Lung microvascular endothelial cell (primary cell): ENCODE results near the gene CHST6. TPM values are rescaled to one million over a fixed set of nuclear protein-coding genes. Genes with fewer than 3 reads are reported as not detected.

Experiments
- DNase-seq, 2 donors: peaks; one replicate each; pipeline versions ENCODE4 v3.0.0 to v3.0.0-alpha.2; 2010; ENCODE audit warnings: low read depth in 2 of 2
- total RNA-seq: library from RNA; depleted of rRNA; stranded (reverse); fragments of >200 nt; gene quantifications from 2 replicates; pipeline ENCODE4 v1.2.1, GENCODE V29; 2014

Gene CHST6
- total RNA-seq, 1 donor from 2014 or later: 0.99 TPM

DNA sequence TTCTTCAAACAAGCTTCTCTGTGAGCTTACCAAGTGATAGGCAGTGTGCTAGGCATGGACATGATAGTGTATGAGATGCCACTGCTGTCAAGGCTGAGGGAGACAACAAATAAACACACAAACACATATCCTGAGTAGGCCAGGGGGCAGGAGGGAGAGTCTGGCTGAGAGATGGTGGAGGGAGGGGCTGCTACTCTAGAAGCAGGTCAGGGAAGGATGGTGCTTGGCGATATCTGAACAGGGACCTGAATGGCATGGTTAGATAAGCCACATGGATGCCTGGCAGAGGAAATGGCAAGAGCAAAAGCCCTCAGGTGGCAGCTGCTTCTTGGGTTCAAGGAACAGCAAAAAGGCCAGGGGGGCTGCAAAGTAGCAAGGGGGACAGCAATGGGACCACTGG lies 8.6 kb upstream of the CHST6 start:
- DNase-seq: no peak

GRCh38 chr16:75502916-75503605 lies 7.8 kb upstream of the CHST6 start:
- DNase-seq: no peak

- peak in 1 of 2 donors; percentile 18 for DNase-seq
Measured at GRCh38 chr16:75501820-75502219, 6.6 kb upstream of the CHST6 start.

- DNase-seq: no peak
Measured at GRCh38 chr16:75501359-75501758, 6.1 kb upstream of the CHST6 start.

DNA sequence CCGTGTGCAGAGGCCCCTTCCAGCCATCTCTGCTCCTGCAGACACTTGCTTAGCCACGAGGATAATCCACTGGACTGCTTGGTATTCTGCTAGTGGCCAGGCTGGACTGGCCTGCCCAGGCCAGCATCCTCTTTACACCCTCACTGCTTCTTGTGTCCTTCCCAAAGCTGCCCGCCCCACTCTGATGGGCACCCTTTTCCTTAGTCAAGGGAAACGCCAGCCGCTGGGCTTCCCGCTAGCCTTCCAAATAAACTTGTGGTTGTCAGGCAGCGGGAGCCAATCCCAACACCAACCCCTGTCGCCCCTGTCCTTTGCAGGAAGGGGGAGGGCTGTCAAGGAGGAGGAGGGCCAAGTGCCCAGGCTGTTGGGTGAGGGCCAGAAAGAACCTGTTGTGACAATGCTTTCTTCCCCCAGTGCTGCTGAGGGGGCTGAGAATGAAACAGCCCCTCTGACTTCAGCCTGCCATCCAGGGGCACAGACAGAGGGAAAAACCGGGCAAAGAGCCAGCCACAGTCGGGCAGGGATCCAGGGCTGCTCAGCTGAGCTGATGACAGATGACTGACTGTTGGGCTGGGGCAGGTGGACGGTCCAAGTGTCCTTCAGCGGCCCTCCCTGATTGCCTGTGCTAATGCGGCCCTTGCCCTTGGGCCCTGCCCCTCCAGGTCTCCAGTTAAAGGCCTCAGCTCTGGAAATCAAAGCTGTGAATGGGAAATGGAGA lies 3.5 kb upstream of the CHST6 start:
- peak; percentile 25 to 81 for DNase-seq

DNA sequence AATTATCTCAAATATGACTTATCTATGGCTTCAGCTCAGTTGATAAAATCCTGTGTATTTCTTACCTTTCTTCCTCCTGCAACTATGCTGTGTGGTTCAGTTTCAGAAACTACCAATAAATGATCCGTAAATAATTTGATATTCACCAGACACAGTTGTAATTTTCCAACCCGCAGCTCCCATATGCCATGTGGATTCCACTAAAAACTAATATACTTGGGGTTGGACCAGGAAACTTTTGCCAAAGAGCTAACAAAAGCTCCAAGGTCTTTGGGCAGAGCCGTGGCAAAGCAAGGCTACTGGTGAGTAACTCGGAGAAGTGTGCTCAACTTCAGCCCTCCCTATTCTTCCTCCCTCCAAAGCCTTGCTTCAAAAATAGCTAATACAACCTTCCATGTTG lies 2.3 kb upstream of the CHST6 start:
- no peak for DNase-seq

DNA sequence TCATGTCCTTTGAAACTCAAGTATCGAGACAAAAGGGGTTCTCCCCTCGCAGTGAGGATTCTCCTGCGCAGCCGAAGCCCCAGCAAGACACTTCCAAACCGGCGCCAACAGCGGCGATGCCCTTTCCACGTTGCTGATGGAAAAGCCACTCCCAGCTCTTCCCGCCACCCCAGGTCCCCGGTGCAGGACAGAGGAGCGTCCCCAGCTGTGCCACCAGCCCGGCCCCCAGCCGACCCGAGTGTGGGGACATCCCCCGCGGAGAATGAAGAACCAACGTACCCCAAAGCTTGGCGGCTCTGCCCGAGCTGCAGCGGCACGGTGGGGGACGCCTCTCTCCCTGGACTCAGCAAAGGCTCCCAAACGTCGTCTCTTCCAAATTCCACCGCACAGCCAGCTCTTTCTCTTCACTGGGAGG lies 573 bp downstream of the CHST6 start:
- peak in 1 of 2 donors; percentile 12 for DNase-seq

GRCh38 chr16:75494184-75494583 lies 1.1 kb downstream of the CHST6 start:
- DNase-seq: no peak

DNA sequence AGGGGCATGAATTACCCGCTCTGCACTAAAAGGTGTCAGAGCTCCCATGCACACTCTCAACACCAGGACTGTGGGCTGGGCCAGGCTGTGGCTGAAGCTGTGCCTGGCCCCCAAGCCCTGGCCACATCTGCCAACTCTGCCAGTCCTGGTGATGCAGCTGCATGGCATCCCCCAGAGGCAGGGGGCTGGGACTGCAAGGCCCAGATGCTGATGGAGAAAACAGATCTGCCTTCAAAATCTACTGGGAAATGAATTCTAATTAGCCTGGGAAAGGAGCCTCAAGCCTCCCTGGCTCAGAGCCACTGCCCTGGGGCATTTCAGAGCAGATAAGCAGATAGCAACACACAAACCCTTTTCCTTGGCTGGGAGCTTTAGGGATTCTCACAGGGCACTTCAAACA lies 3.4 kb downstream of the CHST6 start:
- no peak for DNase-seq

- DNase-seq: no peak
Measured at GRCh38 chr16:75488322-75488721, 6.9 kb downstream of the CHST6 start.

DNA sequence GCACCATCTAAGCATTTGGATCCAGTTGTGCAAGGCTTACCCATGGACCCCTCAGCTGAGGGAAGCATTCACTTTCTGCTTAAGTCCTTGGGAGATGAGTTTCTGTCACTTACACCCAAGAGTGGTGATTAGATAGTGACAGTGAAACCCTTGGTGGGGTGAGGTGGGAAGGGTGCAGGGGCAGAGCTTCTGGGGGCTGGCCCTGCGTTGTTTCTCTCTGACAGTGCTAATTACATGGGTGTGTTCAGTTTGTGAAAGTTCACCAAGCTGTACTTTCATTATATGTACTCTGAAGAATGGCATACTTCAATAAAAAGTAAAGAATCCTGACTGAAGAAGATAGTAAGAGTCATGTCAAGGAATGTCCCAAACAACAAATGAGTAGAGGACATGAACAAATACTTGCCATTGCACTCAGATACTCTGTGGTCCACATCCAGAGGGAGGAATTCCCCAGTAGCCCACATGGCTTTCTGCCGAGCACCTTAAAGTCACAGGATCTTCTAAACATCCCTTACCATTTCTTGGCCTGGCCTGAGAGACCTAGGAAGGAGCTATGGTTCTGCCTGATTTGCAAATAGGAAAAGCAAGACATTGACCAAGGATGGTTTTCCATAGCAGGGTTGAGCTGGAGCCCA lies 8.4 kb downstream of the CHST6 start:
- no peak for DNase-seq

DNA sequence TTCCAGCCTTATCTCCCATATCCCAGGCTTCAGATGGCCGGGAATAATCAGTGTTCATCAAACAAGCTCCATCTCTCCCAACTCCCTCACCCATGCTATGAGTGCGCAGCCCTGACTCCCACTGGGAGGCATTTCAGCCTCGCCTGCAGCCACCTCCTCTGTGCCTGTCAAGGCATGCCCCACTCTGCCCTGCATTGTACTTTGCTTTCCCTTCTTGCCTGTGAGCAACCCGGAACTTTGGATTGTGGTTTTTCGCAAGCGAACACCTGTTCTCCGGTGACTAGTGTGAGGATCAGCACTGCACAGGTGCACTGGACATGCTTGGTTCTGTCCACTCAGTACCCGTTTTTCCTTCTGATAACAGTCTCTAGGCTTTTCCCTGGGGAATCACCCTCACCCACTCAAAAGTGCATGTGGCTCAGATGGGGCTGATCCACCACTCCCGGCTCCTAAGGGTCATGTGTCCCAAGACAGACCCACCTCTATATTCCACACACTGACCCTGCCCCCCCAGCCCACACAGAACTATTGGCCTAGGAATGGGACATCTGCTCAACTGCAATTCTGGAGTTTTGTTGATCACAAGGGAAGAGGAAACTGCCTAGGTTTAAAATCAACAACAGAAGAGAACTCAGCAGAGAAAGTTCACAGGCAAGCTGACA lies 9.1 kb downstream of the CHST6 start:
- DNase-seq: peak in 1 of 2 donors; percentile 28

DNA sequence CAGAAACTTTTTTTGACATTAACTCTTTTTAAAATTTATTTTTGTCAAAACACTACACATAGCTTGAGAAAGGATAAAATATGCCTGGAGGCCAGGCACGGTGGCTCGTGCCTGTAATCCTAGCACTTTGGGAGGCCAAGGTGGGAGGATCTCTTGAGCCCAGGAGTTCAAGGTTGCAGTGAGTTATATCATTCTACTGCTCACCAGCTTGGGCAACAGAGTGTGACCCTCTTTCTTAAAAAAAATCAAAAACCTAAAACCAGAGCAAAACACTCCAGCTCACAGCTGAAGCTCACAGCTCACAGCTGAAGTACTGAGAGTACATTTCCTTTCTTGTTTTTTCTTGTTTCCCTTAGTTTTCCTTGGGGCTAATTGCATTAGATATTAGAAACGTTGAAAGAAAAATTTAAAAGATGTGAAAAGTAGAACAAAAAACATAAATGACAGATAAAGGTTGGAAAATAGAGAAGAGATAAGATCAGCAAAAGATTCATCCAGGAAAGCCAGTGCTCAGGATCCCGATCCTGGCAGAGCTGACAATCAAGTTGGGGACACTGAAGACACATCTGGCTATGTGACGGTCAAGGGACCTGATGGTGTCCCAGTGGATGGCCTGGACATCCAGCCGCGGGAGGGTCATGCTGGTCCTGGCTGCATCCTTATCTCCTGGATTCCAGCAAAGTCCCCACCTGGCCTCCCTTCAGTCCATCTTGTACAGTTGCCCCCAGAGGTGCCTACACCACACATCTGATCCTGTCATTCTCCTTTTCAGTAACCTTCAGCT lies 9.8 kb downstream of the CHST6 start:
- DNase-seq: no peak

DNA sequence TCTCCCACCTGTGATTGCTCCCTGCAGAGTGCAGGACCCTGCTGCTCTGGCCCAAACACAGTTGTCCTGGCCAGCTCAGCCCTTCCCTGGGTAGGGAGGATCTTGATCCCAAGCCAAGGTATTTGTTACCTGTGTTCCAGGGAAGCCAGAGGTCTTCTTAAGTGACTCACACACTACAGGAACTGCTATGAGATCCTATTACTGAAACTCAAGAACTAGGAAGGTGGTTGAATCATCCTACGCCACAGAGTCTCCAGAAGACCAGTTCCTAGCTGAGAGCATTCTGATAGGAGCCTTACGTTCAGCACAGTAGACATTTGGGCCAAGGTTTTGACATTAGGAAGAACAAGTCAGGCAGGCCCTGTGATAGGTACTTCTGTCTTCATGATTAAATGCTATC lies 12.0 kb downstream of the CHST6 start:
- DNase-seq: no peak

GRCh38 chr16:75482434-75483205 lies 12.6 kb downstream of the CHST6 start:
- no peak for DNase-seq

DNA sequence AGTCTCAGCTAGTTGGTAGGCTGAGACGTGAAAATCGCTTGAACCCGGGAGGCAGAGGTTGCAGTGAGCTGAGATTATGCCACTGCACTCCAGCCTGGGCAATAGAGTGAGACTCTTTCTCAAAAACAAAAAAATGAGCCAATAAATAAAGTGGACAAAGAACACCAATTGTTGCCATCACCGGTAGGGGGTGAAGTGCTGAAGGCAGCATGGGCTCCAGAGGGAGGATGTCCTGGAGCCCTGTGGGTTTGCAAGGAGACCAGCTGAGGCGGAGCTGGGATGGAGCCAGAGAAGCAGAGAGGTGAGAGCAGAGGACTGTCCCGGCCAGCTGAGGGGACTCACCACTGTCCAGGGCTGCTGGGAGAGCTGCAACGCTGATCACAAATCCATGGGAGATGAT lies 13.8 kb downstream of the CHST6 start:
- peak in 1 of 2 donors; percentile 11 for DNase-seq

GRCh38 chr16:75479421-75479990 lies 15.7 kb downstream of the CHST6 start:
- no peak for DNase-seq

GRCh38 chr16:75478480-75479345 lies 16.5 kb downstream of the CHST6 start:
- DNase-seq: no peak
